Measurements from ENCODE around the gene BRD7.
A peak's percentile ranks its signal among the peaks of the same experiment; 100 is the strongest.

Gene BRD7

DNA sequence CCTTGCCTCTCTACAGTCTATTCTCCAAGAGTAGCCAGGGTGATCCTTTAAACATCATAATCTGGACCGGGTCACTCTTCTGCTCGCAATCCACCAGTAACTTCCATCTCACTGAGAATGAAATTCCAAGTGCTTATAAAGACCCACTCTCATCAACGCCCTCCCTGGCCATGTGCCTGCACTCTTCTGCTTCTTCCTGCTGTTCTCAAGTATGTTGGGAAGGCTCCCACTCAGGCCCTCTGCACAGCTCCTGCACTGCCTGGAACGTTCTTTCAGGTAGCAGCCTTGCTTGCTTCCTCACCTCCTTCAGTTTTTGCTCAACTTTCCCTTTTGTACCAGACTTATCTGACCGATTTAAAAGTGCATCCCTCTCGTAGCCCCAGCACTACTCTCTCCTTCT is 44.4 kb downstream of the BRD7 start:
- DNase-seq (ENCODE audit: low read depth in 1 of 2, low spot score in 1 of 2) = no peak
- TF ChIP-seq CTCF (IDR thresholded peaks at IDR 0.05; ENCODE audit: insufficient read depth, low read length) (no peak), SPI1 (IDR thresholded peaks at IDR 0.05; ENCODE audit: borderline replicate concordance, low read depth) (no peak), GABPA (IDR thresholded peaks at IDR 0.05; ENCODE audit: low read depth) (no peak), POLR2AphosphoS5 (IDR thresholded peaks at IDR 0.05; ENCODE audit: low read depth) (no peak)
- TF ChIP-seq, protein P1, sequence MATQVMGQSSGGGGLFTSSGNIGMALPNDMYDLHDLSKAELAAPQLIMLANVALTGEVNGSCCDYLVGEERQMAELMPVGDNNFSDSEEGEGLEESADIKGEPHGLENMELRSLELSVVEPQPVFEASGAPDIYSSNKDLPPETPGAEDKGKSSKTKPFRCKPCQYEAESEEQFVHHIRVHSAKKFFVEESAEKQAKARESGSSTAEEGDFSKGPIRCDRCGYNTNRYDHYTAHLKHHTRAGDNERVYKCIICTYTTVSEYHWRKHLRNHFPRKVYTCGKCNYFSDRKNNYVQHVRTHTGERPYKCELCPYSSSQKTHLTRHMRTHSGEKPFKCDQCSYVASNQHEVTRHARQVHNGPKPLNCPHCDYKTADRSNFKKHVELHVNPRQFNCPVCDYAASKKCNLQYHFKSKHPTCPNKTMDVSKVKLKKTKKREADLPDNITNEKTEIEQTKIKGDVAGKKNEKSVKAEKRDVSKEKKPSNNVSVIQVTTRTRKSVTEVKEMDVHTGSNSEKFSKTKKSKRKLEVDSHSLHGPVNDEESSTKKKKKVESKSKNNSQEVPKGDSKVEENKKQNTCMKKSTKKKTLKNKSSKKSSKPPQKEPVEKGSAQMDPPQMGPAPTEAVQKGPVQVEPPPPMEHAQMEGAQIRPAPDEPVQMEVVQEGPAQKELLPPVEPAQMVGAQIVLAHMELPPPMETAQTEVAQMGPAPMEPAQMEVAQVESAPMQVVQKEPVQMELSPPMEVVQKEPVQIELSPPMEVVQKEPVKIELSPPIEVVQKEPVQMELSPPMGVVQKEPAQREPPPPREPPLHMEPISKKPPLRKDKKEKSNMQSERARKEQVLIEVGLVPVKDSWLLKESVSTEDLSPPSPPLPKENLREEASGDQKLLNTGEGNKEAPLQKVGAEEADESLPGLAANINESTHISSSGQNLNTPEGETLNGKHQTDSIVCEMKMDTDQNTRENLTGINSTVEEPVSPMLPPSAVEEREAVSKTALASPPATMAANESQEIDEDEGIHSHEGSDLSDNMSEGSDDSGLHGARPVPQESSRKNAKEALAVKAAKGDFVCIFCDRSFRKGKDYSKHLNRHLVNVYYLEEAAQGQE (IDR thresholded peaks at IDR 0.05; ENCODE audit: insufficient replicate concordance, low read depth) = no peak
- Histone ChIP-seq H3K27me3 (ENCODE audit: insufficient read depth, poor library complexity, severe bottlenecking) (no peaks in the 10 kb centered on the region), H3K4me3 (replicated peaks; ENCODE audit: insufficient read depth, low read length) (no peak overlapping the region), H3K27ac (replicated peaks) (no peak overlapping the region)

- TF ChIP-seq POLR2AphosphoS5 (IDR thresholded peaks at IDR 0.05; ENCODE audit: low read depth) (no peak), GABPA (IDR thresholded peaks at IDR 0.05; ENCODE audit: low read depth) (no peak), SPI1 (IDR thresholded peaks at IDR 0.05; ENCODE audit: borderline replicate concordance, low read depth) (no peak), CTCF (IDR thresholded peaks at IDR 0.05; ENCODE audit: insufficient read depth, low read length) (peak; percentile 2)
- TF ChIP-seq, protein P1 (IDR thresholded peaks at IDR 0.05; ENCODE audit: insufficient replicate concordance, low read depth) = no peak
- DNase-seq (ENCODE audit: low read depth in 1 of 2, low spot score in 1 of 2) = peak in 1 of 2 experiments; percentile 17
- H3K27me3 ChIP-seq (ENCODE audit: insufficient read depth, poor library complexity, severe bottlenecking) = no peaks in the 10 kb centered on the region
- no peak overlapping the region for H3K4me3 ChIP-seq (replicated peaks; ENCODE audit: insufficient read depth, low read length)
- no peak overlapping the region for H3K27ac ChIP-seq (replicated peaks)
Measured at GRCh38 chr16:50323335-50324011, 45.3 kb downstream of the BRD7 start.

- no peak overlapping the region for H3K27ac ChIP-seq (replicated peaks)
- TF ChIP-seq GABPA (IDR thresholded peaks at IDR 0.05; ENCODE audit: low read depth) = no peak
- no peak for TF ChIP-seq POLR2AphosphoS5 (IDR thresholded peaks at IDR 0.05; ENCODE audit: low read depth)
- TF ChIP-seq SPI1 (IDR thresholded peaks at IDR 0.05; ENCODE audit: borderline replicate concordance, low read depth) = no peak
- TF ChIP-seq, protein P1 (IDR thresholded peaks at IDR 0.05; ENCODE audit: insufficient replicate concordance, low read depth) = no peak
- no peak for TF ChIP-seq CTCF (IDR thresholded peaks at IDR 0.05; ENCODE audit: insufficient read depth, low read length)
- H3K27me3 ChIP-seq (ENCODE audit: insufficient read depth, poor library complexity, severe bottlenecking) = no peaks in the 10 kb centered on the region
- no peak overlapping the region for H3K4me3 ChIP-seq (replicated peaks; ENCODE audit: insufficient read depth, low read length)
- no peak for DNase-seq (ENCODE audit: low read depth in 1 of 2, low spot score in 1 of 2)
Measured at GRCh38 chr16:50322333-50322732, 46.5 kb downstream of the BRD7 start.

Data from HL-60 (cell line).